ENCODE data around the gene NELL1.

DNA sequence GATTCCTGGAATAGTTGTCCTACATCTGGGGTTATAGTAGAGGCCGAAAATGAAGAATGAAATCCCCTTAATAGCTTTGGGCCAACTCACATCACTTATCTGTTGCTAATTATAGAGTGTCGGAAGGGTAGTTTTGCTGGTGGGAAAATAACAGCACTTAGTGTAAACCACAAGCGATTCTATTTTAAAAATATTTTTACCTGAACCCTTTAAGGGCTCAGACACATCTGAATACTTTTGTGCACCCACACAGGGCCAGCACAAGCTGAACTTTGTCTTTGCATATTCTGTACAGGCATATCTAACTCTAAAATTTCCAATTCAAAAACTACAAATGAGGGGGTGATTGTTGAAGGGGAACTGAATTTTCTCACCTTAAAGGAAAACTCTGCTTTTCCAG is 42.4 kb upstream of the NELL1 start:
- TF ChIP-seq CTCF (IDR thresholded peaks at IDR 0.05): no peak
- no peak for TF ChIP-seq EP300 (IDR thresholded peaks at IDR 0.05)

Measured in upper lobe of left lung (tissue), 4 donors.